ENCODE results near the gene NBEAL2.

The NBEAL2 gene

DNA sequence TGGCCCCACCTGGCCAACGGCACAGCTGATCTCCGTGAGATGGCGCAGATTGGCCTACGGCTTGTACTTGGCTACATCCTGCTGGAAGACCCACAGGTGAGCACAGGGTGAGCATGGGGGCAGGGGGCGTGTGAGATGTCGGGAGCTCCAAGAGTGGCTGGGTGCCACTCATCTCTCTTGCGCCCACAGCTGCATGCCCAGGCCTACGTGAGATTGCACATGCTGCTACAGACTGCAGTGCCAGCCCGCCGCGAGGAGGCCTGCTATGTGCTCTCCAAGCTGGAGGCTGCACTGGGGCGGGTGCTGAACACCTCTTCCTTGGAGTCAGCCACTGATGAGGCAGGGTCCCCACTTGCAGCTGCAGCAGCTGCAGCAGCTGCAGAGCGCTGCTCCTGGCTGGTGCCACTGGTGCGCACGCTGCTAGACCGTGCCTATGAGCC, 22.3 kb downstream of the NBEAL2 start:
- Histone ChIP-seq H2AFZ (ENCODE audit: low read depth, low read length, severe bottlenecking) (no peak overlapping the region), H3K36me3 (ENCODE audit: low read length) (no peaks in the 10 kb centered on the region), H4K20me1 (ENCODE audit: low read depth, low read length) (no peaks in the 10 kb centered on the region), H3K9me2 (replicated peaks; ENCODE audit: insufficient read depth, low read length) (no peaks in the 10 kb centered on the region), H3K27me3 (ENCODE audit: low read length) (no peaks in the 10 kb centered on the region), H3K4me2 (ENCODE audit: low read depth, low read length, poor library complexity, severe bottlenecking) (no peak overlapping the region), H3K9me3 (ENCODE audit: insufficient read depth, low read length) (no peaks in the 10 kb centered on the region), H3K79me2 (ENCODE audit: insufficient read depth, low read length) (no peaks in the 10 kb centered on the region), H3F3A (ENCODE audit: insufficient read depth) (no peaks in the 10 kb centered on the region), H3K9ac (ENCODE audit: low read length) (no peak overlapping the region), H3K27ac (ENCODE audit: low read depth, low read length) (no peak overlapping the region), H3K4me3 (ENCODE audit: insufficient read depth, low read length, poor library complexity, severe bottlenecking) (no peak overlapping the region)
- no peak for TF ChIP-seq CTCF (IDR thresholded peaks at IDR 0.05; ENCODE audit: insufficient read depth, low read length, poor library complexity, severe bottlenecking)
- no peak for TF ChIP-seq EZH2phosphoT487 (conservative IDR thresholded peaks at IDR 0.05; ENCODE audit: low read length)

DNA sequence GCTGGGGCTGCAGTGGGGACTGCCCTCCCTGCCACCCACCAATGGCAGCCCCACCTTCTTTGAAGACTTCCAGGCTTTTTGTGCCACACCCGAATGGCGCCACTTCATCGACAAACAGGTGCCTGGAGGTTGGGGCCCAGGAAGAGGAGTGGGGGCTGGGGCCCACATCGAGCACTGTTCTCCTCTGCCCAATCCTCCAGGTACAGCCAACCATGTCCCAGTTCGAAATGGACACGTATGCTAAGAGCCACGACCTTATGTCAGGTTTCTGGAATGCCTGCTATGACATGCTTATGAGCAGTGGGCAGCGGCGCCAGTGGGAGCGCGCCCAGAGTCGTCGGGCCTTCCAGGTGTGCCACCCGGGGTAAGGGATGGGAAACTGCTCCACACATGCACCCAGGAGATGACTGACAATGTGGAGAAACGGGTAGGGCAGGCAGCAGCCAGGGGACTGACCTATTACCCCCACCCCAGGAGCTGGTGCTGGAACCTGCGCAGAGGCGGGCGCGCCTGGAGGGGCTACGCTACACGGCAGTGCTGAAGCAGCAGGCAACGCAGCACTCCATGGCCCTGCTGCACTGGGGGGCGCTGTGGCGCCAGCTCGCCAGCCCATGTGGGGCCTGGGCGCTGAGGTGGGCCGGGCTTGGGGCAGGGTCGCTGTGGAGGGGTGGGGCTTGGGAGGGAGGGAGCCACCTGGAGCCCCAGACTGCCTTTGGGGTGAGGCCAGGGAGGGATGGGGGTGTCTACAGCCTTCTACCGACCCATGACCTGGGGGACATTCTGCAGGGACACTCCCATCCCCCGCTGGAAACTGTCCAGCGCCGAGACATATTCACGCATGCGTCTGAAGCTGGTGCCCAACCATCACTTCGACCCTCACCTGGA, 22.9 kb downstream of the NBEAL2 start:
- H4K20me1 ChIP-seq (ENCODE audit: low read depth, low read length), result no peaks in the 10 kb centered on the region
- no peaks in the 10 kb centered on the region for H3K9me2 ChIP-seq (replicated peaks; ENCODE audit: insufficient read depth, low read length)
- TF ChIP-seq EZH2phosphoT487 (conservative IDR thresholded peaks at IDR 0.05; ENCODE audit: low read length) (no peak), CTCF (IDR thresholded peaks at IDR 0.05; ENCODE audit: insufficient read depth, low read length, poor library complexity, severe bottlenecking) (no peak)
- H3K27me3 ChIP-seq (ENCODE audit: low read length), result no peaks in the 10 kb centered on the region
- H3K4me3 ChIP-seq (ENCODE audit: insufficient read depth, low read length, poor library complexity, severe bottlenecking), result no peak overlapping the region
- no peak overlapping the region for H3K27ac ChIP-seq (ENCODE audit: low read depth, low read length)
- H3F3A ChIP-seq (ENCODE audit: insufficient read depth), result no peaks in the 10 kb centered on the region
- H3K36me3 ChIP-seq (ENCODE audit: low read length), result no peaks in the 10 kb centered on the region
- H3K4me2 ChIP-seq (ENCODE audit: low read depth, low read length, poor library complexity, severe bottlenecking), result no peak overlapping the region
- H3K9me3 ChIP-seq (ENCODE audit: insufficient read depth, low read length), result no peaks in the 10 kb centered on the region
- no peak overlapping the region for H3K9ac ChIP-seq (ENCODE audit: low read length)
- H3K79me2 ChIP-seq (ENCODE audit: insufficient read depth, low read length), result no peaks in the 10 kb centered on the region
- H2AFZ ChIP-seq (ENCODE audit: low read depth, low read length, severe bottlenecking), result no peak overlapping the region

DNA sequence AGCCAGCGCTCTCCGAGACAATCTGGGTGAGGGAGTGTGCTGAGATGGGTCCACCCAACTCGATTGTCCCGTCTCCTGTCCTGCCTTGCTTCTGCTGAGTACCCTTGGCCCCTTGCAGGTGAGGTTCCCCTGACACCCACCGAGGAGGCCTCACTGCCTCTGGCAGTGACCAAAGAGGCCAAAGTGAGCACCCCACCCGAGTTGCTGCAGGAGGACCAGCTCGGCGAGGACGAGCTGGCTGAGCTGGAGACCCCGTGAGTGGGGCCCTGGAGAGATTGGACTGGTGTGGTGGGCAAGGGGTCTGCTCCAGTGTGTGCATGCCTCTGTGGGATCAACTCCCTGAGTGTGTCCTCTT, 23.6 kb downstream of the NBEAL2 start:
- no peaks in the 10 kb centered on the region for H4K20me1 ChIP-seq (ENCODE audit: low read depth, low read length)
- H3K9ac ChIP-seq (ENCODE audit: low read length), result no peak overlapping the region
- no peak overlapping the region for H3K4me2 ChIP-seq (ENCODE audit: low read depth, low read length, poor library complexity, severe bottlenecking)
- no peak for TF ChIP-seq CTCF (IDR thresholded peaks at IDR 0.05; ENCODE audit: insufficient read depth, low read length, poor library complexity, severe bottlenecking)
- no peak for TF ChIP-seq EZH2phosphoT487 (conservative IDR thresholded peaks at IDR 0.05; ENCODE audit: low read length)
- H3K79me2 ChIP-seq (ENCODE audit: insufficient read depth, low read length), result no peaks in the 10 kb centered on the region
- H3K27me3 ChIP-seq (ENCODE audit: low read length), result no peaks in the 10 kb centered on the region
- H2AFZ ChIP-seq (ENCODE audit: low read depth, low read length, severe bottlenecking), result no peak overlapping the region
- H3K36me3 ChIP-seq (ENCODE audit: low read length), result no peaks in the 10 kb centered on the region
- no peak overlapping the region for H3K4me3 ChIP-seq (ENCODE audit: insufficient read depth, low read length, poor library complexity, severe bottlenecking)
- H3K27ac ChIP-seq (ENCODE audit: low read depth, low read length), result no peak overlapping the region
- H3F3A ChIP-seq (ENCODE audit: insufficient read depth), result no peaks in the 10 kb centered on the region
- no peaks in the 10 kb centered on the region for H3K9me3 ChIP-seq (ENCODE audit: insufficient read depth, low read length)
- no peaks in the 10 kb centered on the region for H3K9me2 ChIP-seq (replicated peaks; ENCODE audit: insufficient read depth, low read length)

All from SU-DHL-6 (cell line).